Measurements from ENCODE around the gene BAAT. TPM values are rescaled to one million over a fixed set of nuclear protein-coding genes. Genes with fewer than 3 reads are reported as not detected.

Gene BAAT
- total RNA-seq, 1 experiment from 2014 or later, result 0.19 TPM

- H2AFZ ChIP-seq (ENCODE audit: low read length), result no peak overlapping the region
- no peaks in the 10 kb centered on the region for H3K9me2 ChIP-seq (replicated peaks; ENCODE audit: insufficient read depth, low read length)
- H3K4me1 ChIP-seq (ENCODE audit: low read length), result peaks cover 11% of the 10 kb centered on the region
- H3K4me2 ChIP-seq (ENCODE audit: low read depth, low read length, poor library complexity, severe bottlenecking), result no peak overlapping the region
- H3K9ac ChIP-seq (ENCODE audit: low read length), result no peak overlapping the region
- DNase-seq, result peak; percentile 38
- H3K79me2 ChIP-seq (ENCODE audit: low read length), result peaks cover 89% of the 10 kb centered on the region
- no peaks in the 10 kb centered on the region for H3K27me3 ChIP-seq (ENCODE audit: low read length)
- peaks cover 70% of the 10 kb centered on the region for H3K36me3 ChIP-seq (ENCODE audit: insufficient read depth, low read length)
- H3K4me3 ChIP-seq (ENCODE audit: low read length), result no peak overlapping the region
- no peak overlapping the region for H3K27ac ChIP-seq (ENCODE audit: low read length)
- H3K9me3 ChIP-seq (ENCODE audit: low read length), result peaks cover 23% of the 10 kb centered on the region
- H4K20me1 ChIP-seq (ENCODE audit: insufficient read depth, low read depth, low read length), result no peaks in the 10 kb centered on the region; the same call in 1 of the 2 replicates
These were observed 9.9 kb upstream of the BAAT start for GRCh38 chr9:101394687-101395086.

GRCh38 chr9:101393135-101393534, 8.3 kb upstream of the BAAT start:
- H4K20me1 ChIP-seq (ENCODE audit: insufficient read depth, low read depth, low read length), result no peaks in the 10 kb centered on the region; the same call in 1 of the 2 replicates
- no peak overlapping the region for H3K27ac ChIP-seq (ENCODE audit: low read length)
- peaks cover 6% of the 10 kb centered on the region for H3K4me1 ChIP-seq (ENCODE audit: low read length)
- no peaks in the 10 kb centered on the region for H3K9me2 ChIP-seq (replicated peaks; ENCODE audit: insufficient read depth, low read length)
- H3K9ac ChIP-seq (ENCODE audit: low read length), result no peak overlapping the region
- H3K4me2 ChIP-seq (ENCODE audit: low read depth, low read length, poor library complexity, severe bottlenecking), result no peak overlapping the region
- no peaks in the 10 kb centered on the region for H3K27me3 ChIP-seq (ENCODE audit: low read length)
- H3K4me3 ChIP-seq (ENCODE audit: low read length), result no peak overlapping the region
- no peak for DNase-seq
- peaks cover 23% of the 10 kb centered on the region for H3K9me3 ChIP-seq (ENCODE audit: low read length)
- peaks cover 85% of the 10 kb centered on the region for H3K36me3 ChIP-seq (ENCODE audit: insufficient read depth, low read length)
- peaks cover 78% of the 10 kb centered on the region for H3K79me2 ChIP-seq (ENCODE audit: low read length)
- H2AFZ ChIP-seq (ENCODE audit: low read length), result no peak overlapping the region

GRCh38 chr9:101388507-101388993, 3.7 kb upstream of the BAAT start:
- Histone ChIP-seq H3K27ac (ENCODE audit: low read length) (no peak overlapping the region), H3K9me2 (replicated peaks; ENCODE audit: insufficient read depth, low read length) (no peaks in the 10 kb centered on the region), H3K27me3 (ENCODE audit: low read length) (no peaks in the 10 kb centered on the region), H3K4me2 (ENCODE audit: low read depth, low read length, poor library complexity, severe bottlenecking) (no peak overlapping the region), H3K9ac (ENCODE audit: low read length) (no peak overlapping the region), H3K4me1 (ENCODE audit: low read length) (no peaks in the 10 kb centered on the region), H2AFZ (ENCODE audit: low read length) (no peak overlapping the region), H3K79me2 (ENCODE audit: low read length) (peaks cover 32% of the 10 kb centered on the region), H3K9me3 (ENCODE audit: low read length) (peaks cover 8% of the 10 kb centered on the region), H3K36me3 (ENCODE audit: insufficient read depth, low read length) (peaks cover 65% of the 10 kb centered on the region), H4K20me1 (ENCODE audit: insufficient read depth, low read depth, low read length) (no peaks in the 10 kb centered on the region; the same call in 1 of the 2 replicates), H3K4me3 (ENCODE audit: low read length) (no peak overlapping the region)
- DNase-seq, result peak; percentile 51

GRCh38 chr9:101387871-101388506, 3.2 kb upstream of the BAAT start:
- no peak overlapping the region for H3K27ac ChIP-seq (ENCODE audit: low read length)

GRCh38 chr9:101383361-101383760, 1.4 kb downstream of the BAAT start:
- Histone ChIP-seq H2AFZ (ENCODE audit: low read length) (no peak overlapping the region), H3K27ac (ENCODE audit: low read length) (no peak overlapping the region), H3K4me1 (ENCODE audit: low read length) (no peaks in the 10 kb centered on the region), H3K4me2 (ENCODE audit: low read depth, low read length, poor library complexity, severe bottlenecking) (no peak overlapping the region), H4K20me1 (ENCODE audit: insufficient read depth, low read depth, low read length) (no peaks in the 10 kb centered on the region), H3K9me2 (replicated peaks; ENCODE audit: insufficient read depth, low read length) (no peaks in the 10 kb centered on the region), H3K36me3 (ENCODE audit: insufficient read depth, low read length) (peaks cover 15% of the 10 kb centered on the region), H3K79me2 (ENCODE audit: low read length) (no peaks in the 10 kb centered on the region), H3K9me3 (ENCODE audit: low read length) (no peaks in the 10 kb centered on the region), H3K27me3 (ENCODE audit: low read length) (no peaks in the 10 kb centered on the region), H3K4me3 (ENCODE audit: low read length) (no peak overlapping the region), H3K9ac (ENCODE audit: low read length) (no peak overlapping the region)
- no peak for DNase-seq

More at GRCh38 chr9:101387871-101388506, 3.2 kb upstream of the BAAT start:
- peak; percentile 55 for DNase-seq
- H3K79me2 ChIP-seq (ENCODE audit: low read length), result peaks cover 26% of the 10 kb centered on the region
- H4K20me1 ChIP-seq (ENCODE audit: insufficient read depth, low read depth, low read length), result no peaks in the 10 kb centered on the region; the same call in 1 of the 2 replicates
- H3K4me2 ChIP-seq (ENCODE audit: low read depth, low read length, poor library complexity, severe bottlenecking), result no peak overlapping the region
- peaks cover 60% of the 10 kb centered on the region for H3K36me3 ChIP-seq (ENCODE audit: insufficient read depth, low read length)
- H2AFZ ChIP-seq (ENCODE audit: low read length), result no peak overlapping the region
- H3K9me3 ChIP-seq (ENCODE audit: low read length), result peaks cover 5% of the 10 kb centered on the region
- H3K9me2 ChIP-seq (replicated peaks; ENCODE audit: insufficient read depth, low read length), result no peaks in the 10 kb centered on the region
- no peak overlapping the region for H3K4me3 ChIP-seq (ENCODE audit: low read length)
- no peaks in the 10 kb centered on the region for H3K27me3 ChIP-seq (ENCODE audit: low read length)
- H3K9ac ChIP-seq (ENCODE audit: low read length), result no peak overlapping the region
- H3K4me1 ChIP-seq (ENCODE audit: low read length), result no peaks in the 10 kb centered on the region

- Histone ChIP-seq H3K9me2 (replicated peaks; ENCODE audit: insufficient read depth, low read length) (no peaks in the 10 kb centered on the region), H3K4me1 (ENCODE audit: low read length) (no peaks in the 10 kb centered on the region), H4K20me1 (ENCODE audit: insufficient read depth, low read depth, low read length) (no peaks in the 10 kb centered on the region), H3K4me3 (ENCODE audit: low read length) (no peak overlapping the region), H3K79me2 (ENCODE audit: low read length) (no peaks in the 10 kb centered on the region), H3K4me2 (ENCODE audit: low read depth, low read length, poor library complexity, severe bottlenecking) (no peak overlapping the region), H2AFZ (ENCODE audit: low read length) (no peak overlapping the region), H3K27ac (ENCODE audit: low read length) (no peak overlapping the region), H3K36me3 (ENCODE audit: insufficient read depth, low read length) (peaks cover 3% of the 10 kb centered on the region; the same call in 1 of the 2 replicates), H3K27me3 (ENCODE audit: low read length) (no peaks in the 10 kb centered on the region), H3K9me3 (ENCODE audit: low read length) (no peaks in the 10 kb centered on the region), H3K9ac (ENCODE audit: low read length) (no peak overlapping the region)
- peak; percentile 10 for DNase-seq
These were observed 2.9 kb downstream of the BAAT start for GRCh38 chr9:101381833-101382342.

GRCh38 chr9:101381118-101381517, 3.7 kb downstream of the BAAT start:
- Histone ChIP-seq H3K4me3 (ENCODE audit: low read length) (no peak overlapping the region), H3K9me3 (ENCODE audit: low read length) (no peaks in the 10 kb centered on the region), H3K9ac (ENCODE audit: low read length) (no peak overlapping the region), H3K27ac (ENCODE audit: low read length) (no peak overlapping the region), H2AFZ (ENCODE audit: low read length) (no peak overlapping the region), H3K4me1 (ENCODE audit: low read length) (no peaks in the 10 kb centered on the region), H4K20me1 (ENCODE audit: insufficient read depth, low read depth, low read length) (no peaks in the 10 kb centered on the region), H3K79me2 (ENCODE audit: low read length) (no peaks in the 10 kb centered on the region), H3K27me3 (ENCODE audit: low read length) (no peaks in the 10 kb centered on the region), H3K36me3 (ENCODE audit: insufficient read depth, low read length) (no peaks in the 10 kb centered on the region), H3K9me2 (replicated peaks; ENCODE audit: insufficient read depth, low read length) (no peaks in the 10 kb centered on the region), H3K4me2 (ENCODE audit: low read depth, low read length, poor library complexity, severe bottlenecking) (no peak overlapping the region)
- DNase-seq, result no peak

- Histone ChIP-seq H3K27me3 (ENCODE audit: low read length) (no peaks in the 10 kb centered on the region), H3K4me2 (ENCODE audit: low read depth, low read length, poor library complexity, severe bottlenecking) (no peak overlapping the region), H3K4me3 (ENCODE audit: low read length) (no peak overlapping the region), H3K27ac (ENCODE audit: low read length) (no peak overlapping the region), H3K79me2 (ENCODE audit: low read length) (no peaks in the 10 kb centered on the region), H3K9me3 (ENCODE audit: low read length) (no peaks in the 10 kb centered on the region), H3K9me2 (replicated peaks; ENCODE audit: insufficient read depth, low read length) (no peaks in the 10 kb centered on the region), H3K9ac (ENCODE audit: low read length) (no peak overlapping the region), H2AFZ (ENCODE audit: low read length) (no peak overlapping the region), H3K36me3 (ENCODE audit: insufficient read depth, low read length) (no peaks in the 10 kb centered on the region), H3K4me1 (ENCODE audit: low read length) (no peaks in the 10 kb centered on the region), H4K20me1 (ENCODE audit: insufficient read depth, low read depth, low read length) (no peaks in the 10 kb centered on the region)
- no peak for DNase-seq
These were observed 4.5 kb downstream of the BAAT start for GRCh38 chr9:101380295-101380694.
